ENCODE data around the gene ZSWIM6.

DNA sequence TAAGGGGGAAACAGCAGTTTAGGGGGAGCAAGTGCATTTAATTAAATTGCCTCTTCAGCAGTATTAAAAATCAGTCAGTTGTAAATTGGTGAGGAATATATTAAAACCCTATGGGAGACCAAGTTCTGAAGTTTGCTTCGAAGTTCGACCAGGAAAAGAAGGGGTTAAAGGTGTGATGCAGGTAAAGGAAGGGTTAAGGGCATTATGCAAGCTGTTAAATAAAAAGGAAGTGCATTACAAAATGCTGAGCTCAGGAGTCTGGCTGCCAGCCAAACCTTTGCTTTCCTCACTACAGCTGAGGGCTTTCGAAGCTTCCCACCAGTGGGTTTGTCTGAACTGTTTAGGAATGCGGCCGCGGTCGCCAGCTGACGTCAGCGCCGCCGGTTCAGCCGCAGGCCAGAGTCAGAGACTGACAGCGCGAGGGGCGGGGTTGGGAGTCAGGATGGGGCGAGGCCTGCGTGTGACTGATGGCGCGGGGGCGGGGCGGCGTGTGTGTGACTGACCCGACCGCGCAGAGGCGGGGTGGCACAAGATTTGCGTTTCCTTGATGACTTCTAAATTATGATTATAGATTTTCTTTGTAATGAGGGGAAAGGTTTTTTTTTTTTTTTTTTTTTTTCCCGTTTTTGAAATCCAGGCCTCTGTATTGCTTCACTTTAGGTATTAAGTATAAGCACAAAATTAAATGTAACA, 76.6 kb downstream of the ZSWIM6 start:
- no peak for TF ChIP-seq EZH2 (IDR thresholded peaks at IDR 0.05; ENCODE audit: insufficient read depth, low read length)
- TF ChIP-seq, protein P1, sequence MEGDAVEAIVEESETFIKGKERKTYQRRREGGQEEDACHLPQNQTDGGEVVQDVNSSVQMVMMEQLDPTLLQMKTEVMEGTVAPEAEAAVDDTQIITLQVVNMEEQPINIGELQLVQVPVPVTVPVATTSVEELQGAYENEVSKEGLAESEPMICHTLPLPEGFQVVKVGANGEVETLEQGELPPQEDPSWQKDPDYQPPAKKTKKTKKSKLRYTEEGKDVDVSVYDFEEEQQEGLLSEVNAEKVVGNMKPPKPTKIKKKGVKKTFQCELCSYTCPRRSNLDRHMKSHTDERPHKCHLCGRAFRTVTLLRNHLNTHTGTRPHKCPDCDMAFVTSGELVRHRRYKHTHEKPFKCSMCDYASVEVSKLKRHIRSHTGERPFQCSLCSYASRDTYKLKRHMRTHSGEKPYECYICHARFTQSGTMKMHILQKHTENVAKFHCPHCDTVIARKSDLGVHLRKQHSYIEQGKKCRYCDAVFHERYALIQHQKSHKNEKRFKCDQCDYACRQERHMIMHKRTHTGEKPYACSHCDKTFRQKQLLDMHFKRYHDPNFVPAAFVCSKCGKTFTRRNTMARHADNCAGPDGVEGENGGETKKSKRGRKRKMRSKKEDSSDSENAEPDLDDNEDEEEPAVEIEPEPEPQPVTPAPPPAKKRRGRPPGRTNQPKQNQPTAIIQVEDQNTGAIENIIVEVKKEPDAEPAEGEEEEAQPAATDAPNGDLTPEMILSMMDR (IDR thresholded peaks at IDR 0.05; ENCODE audit: insufficient read depth, low read depth, low read length), result no peak
